Measurements from ENCODE around the gene ARRDC2. TPM values are rescaled to one million over a fixed set of nuclear protein-coding genes. Genes with fewer than 3 reads are reported as not detected.
A peak's percentile ranks its signal among the peaks of the same experiment; 100 is the strongest.

Gene ARRDC2
- total and polyA plus RNA-seq, 2 of the 13 experiments (the other 11 are each of a cell fraction or from before 2014, with no cell fraction given) = 2.1 to 3.4 TPM

DNA sequence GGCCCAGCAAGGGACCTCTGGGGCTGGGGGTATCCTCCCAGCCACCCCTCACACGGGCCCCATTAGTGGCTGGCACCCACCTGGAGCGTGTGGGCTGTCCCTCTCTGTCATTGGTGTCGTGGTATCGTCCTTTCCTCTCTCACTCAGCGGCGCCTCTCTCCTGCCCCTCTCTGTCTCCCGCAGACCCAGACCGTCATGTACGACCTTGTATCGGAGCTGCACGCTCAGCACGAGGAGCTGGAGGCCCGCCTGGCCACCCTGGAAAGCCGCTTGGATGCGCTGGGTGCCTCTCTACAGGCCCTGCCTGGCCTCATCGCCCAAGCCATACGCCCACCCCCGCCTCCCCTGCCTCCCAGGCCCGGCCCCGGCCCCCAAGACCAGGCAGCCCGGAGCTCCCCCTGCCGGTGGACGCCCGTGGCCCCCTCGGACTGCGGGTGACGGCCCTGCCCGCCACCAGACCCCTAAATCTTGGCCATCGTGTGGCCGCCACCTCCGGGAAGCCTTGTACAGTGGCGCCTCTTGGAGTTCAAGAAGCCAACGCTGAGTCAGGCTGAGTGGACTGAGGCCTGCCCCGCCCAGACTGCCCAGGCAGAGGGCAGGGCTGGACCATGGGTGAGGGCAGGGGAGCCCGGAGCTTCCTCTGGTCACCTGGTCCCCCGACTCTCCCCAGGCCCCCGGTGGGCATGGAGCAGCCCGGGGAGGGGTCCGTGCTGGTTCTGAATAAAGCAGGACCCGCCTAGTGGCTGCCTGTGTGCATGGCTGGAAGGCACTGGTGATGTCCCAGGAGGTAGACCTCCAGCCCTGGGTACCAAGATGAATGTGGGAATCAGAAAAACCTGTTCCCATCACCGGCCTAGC, 9.8 kb upstream of the ARRDC2 start (continued):
- TF ChIP-seq PCBP2 (optimal IDR thresholded peaks at IDR 0.05; ENCODE audit: low read depth, low read length, poor library complexity, severe bottlenecking) (no peak), PHF5A (CRISPR knock-in tag; IDR thresholded peaks at IDR 0.05; ENCODE audit: low read depth, unreplicated experiment) (no peak), KDM4B (CRISPR knock-in tag; IDR thresholded peaks at IDR 0.05) (no peak), ZBTB20 (CRISPR knock-in tag; IDR thresholded peaks at IDR 0.05; ENCODE audit: borderline replicate concordance, low read depth) (no peak), ZFYVE20 (CRISPR knock-in tag; IDR thresholded peaks at IDR 0.05; ENCODE audit: borderline replicate concordance, low read depth) (no peak), TEAD3 (CRISPR knock-in tag; optimal IDR thresholded peaks at IDR 0.05; ENCODE audit: borderline replicate concordance) (peak; percentile 6), SRY (CRISPR knock-in tag; IDR thresholded peaks at IDR 0.05) (no peak), ZNF280D (CRISPR knock-in tag; IDR thresholded peaks at IDR 0.05) (no peak), ZNF296 (CRISPR knock-in tag; conservative IDR thresholded peaks at IDR 0.05) (no peak), TIGD3 (CRISPR knock-in tag; IDR thresholded peaks at IDR 0.05; ENCODE audit: borderline replicate concordance) (no peak)
- TF ChIP-seq, protein P1, sequence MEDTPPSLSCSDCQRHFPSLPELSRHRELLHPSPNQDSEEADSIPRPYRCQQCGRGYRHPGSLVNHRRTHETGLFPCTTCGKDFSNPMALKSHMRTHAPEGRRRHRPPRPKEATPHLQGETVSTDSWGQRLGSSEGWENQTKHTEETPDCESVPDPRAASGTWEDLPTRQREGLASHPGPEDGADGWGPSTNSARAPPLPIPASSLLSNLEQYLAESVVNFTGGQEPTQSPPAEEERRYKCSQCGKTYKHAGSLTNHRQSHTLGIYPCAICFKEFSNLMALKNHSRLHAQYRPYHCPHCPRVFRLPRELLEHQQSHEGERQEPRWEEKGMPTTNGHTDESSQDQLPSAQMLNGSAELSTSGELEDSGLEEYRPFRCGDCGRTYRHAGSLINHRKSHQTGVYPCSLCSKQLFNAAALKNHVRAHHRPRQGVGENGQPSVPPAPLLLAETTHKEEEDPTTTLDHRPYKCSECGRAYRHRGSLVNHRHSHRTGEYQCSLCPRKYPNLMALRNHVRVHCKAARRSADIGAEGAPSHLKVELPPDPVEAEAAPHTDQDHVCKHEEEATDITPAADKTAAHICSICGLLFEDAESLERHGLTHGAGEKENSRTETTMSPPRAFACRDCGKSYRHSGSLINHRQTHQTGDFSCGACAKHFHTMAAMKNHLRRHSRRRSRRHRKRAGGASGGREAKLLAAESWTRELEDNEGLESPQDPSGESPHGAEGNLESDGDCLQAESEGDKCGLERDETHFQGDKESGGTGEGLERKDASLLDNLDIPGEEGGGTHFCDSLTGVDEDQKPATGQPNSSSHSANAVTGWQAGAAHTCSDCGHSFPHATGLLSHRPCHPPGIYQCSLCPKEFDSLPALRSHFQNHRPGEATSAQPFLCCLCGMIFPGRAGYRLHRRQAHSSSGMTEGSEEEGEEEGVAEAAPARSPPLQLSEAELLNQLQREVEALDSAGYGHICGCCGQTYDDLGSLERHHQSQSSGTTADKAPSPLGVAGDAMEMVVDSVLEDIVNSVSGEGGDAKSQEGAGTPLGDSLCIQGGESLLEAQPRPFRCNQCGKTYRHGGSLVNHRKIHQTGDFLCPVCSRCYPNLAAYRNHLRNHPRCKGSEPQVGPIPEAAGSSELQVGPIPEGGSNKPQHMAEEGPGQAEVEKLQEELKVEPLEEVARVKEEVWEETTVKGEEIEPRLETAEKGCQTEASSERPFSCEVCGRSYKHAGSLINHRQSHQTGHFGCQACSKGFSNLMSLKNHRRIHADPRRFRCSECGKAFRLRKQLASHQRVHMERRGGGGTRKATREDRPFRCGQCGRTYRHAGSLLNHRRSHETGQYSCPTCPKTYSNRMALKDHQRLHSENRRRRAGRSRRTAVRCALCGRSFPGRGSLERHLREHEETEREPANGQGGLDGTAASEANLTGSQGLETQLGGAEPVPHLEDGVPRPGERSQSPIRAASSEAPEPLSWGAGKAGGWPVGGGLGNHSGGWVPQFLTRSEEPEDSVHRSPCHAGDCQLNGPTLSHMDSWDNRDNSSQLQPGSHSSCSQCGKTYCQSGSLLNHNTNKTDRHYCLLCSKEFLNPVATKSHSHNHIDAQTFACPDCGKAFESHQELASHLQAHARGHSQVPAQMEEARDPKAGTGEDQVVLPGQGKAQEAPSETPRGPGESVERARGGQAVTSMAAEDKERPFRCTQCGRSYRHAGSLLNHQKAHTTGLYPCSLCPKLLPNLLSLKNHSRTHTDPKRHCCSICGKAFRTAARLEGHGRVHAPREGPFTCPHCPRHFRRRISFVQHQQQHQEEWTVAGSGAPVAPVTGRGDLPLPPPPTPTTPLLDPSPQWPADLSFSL (CRISPR knock-in tag; IDR thresholded peaks at IDR 0.05) = no peak
- TF ChIP-seq, protein P2, sequence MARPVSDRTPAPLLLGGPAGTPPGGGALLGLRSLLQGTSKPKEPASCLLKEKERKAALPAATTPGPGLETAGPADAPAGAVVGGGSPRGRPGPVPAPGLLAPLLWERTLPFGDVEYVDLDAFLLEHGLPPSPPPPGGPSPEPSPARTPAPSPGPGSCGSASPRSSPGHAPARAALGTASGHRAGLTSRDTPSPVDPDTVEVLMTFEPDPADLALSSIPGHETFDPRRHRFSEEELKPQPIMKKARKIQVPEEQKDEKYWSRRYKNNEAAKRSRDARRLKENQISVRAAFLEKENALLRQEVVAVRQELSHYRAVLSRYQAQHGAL (CRISPR knock-in tag; IDR thresholded peaks at IDR 0.05; ENCODE audit: not compliant biosample characterization) = no peak
